ENCODE measurements around the gene C8B.

DNA sequence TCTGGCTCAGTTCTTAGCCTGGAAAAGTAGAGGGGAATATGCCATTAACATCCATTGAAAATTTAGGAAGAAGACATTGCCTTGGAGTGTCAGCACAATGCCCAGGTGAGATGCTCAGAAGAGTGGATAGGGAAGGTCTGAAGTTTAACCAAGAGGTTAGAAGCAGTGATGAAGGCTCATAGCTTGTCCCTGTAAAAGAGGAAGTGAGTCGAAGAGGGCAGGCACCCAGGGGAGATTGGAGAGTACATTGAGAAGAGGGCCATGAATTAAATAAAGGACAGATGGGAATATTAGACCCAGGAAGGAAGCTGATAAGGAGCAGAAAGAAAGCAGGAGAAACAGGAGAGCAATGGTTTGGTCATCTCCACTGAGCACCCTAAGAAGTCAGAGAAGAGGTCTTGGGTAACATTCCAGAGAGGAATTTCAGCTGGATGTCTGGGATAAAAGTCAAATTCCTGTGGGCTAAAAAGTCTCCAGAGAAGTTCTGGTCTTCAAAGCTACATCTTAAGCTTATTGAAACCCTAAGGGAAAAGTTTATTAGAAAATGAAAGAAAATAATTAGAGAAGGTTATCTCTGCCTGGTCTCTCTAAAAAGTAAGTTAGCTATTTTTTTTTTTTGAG lies 17.3 kb downstream of the C8B start:
- TF ChIP-seq, protein P1, sequence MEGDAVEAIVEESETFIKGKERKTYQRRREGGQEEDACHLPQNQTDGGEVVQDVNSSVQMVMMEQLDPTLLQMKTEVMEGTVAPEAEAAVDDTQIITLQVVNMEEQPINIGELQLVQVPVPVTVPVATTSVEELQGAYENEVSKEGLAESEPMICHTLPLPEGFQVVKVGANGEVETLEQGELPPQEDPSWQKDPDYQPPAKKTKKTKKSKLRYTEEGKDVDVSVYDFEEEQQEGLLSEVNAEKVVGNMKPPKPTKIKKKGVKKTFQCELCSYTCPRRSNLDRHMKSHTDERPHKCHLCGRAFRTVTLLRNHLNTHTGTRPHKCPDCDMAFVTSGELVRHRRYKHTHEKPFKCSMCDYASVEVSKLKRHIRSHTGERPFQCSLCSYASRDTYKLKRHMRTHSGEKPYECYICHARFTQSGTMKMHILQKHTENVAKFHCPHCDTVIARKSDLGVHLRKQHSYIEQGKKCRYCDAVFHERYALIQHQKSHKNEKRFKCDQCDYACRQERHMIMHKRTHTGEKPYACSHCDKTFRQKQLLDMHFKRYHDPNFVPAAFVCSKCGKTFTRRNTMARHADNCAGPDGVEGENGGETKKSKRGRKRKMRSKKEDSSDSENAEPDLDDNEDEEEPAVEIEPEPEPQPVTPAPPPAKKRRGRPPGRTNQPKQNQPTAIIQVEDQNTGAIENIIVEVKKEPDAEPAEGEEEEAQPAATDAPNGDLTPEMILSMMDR (IDR thresholded peaks at IDR 0.05; ENCODE audit: low read depth, low read length, poor library complexity, severe bottlenecking): no peak
- TF ChIP-seq EZH2phosphoT487 (IDR thresholded peaks at IDR 0.05; ENCODE audit: borderline replicate concordance, low read length): no peak

Data from DOHH2 (cell line).